NCI-H1417 (cell line): ENCODE results near the gene ATP8B3.
"Not testable (repeated sequence)": the region's sequence is repeated elsewhere in the genome, so short reads cannot be mapped to it uniquely, and the experiment has no call there.

Source experiments
- DNase-seq, 3 experiments: peaks; one replicate each; lab custom pipeline; 2025; lab: John Stamatoyannopoulos, UW

Gene ATP8B3

GRCh38 chr19:1770866-1771576, 41.1 kb downstream of the ATP8B3 start:
- DNase-seq = no peak

GRCh38 chr19:1769645-1769985, 42.5 kb downstream of the ATP8B3 start:
- DNase-seq = no peak

- no peak for DNase-seq
Measured at GRCh38 chr19:1768918-1769644, 43.0 kb downstream of the ATP8B3 start.

- DNase-seq = no peak
Measured at GRCh38 chr19:1768248-1768647, 43.8 kb downstream of the ATP8B3 start.

GRCh38 chr19:1767464-1767933, 44.6 kb downstream of the ATP8B3 start:
- peak in 1 of 3 experiments; percentile 51 for DNase-seq

- DNase-seq = no peak
Measured at GRCh38 chr19:1766800-1767352, 45.2 kb downstream of the ATP8B3 start.

- no peak for DNase-seq
Measured at GRCh38 chr19:1765904-1766799, 45.9 kb downstream of the ATP8B3 start.

- no peak for DNase-seq
Measured at GRCh38 chr19:1765232-1765903, 46.7 kb downstream of the ATP8B3 start.

GRCh38 chr19:1764729-1765128, 47.3 kb downstream of the ATP8B3 start:
- no peak for DNase-seq

GRCh38 chr19:1763648-1764639, 48.1 kb downstream of the ATP8B3 start:
- DNase-seq = no peak

GRCh38 chr19:1762243-1763117, 49.6 kb downstream of the ATP8B3 start:
- DNase-seq = no peak

- no peak for DNase-seq
Measured at GRCh38 chr19:1761528-1762242, 50.4 kb downstream of the ATP8B3 start.

- DNase-seq = not testable (repeated sequence)
Measured at GRCh38 chr19:1760786-1761527, 51.1 kb downstream of the ATP8B3 start.

- no peak for DNase-seq
Measured at GRCh38 chr19:1760020-1760419, 52.1 kb downstream of the ATP8B3 start.

- DNase-seq = no peak
Measured at GRCh38 chr19:1758959-1759903, 52.8 kb downstream of the ATP8B3 start.

GRCh38 chr19:1758231-1758577, 53.9 kb downstream of the ATP8B3 start:
- DNase-seq = no peak
